Mesendoderm (in vitro differentiated cells): Measurements from ENCODE around the gene NEIL1. TPM values are rescaled to one million over a fixed set of nuclear protein-coding genes. Genes with fewer than 3 reads are reported as not detected.
"Not testable (repeated sequence)": the region's sequence is repeated elsewhere in the genome, so short reads cannot be mapped to it uniquely, and the experiment has no call there.

Experiments used
- DNase-seq: peaks from one replicate; pipeline ENCODE4 v3.0.0; 2013
- H2AK5ac ChIP-seq: 2 replicates; pipeline ENCODE4 v1.6.1; 2013; ENCODE audit warnings: low read length, inconsistent platforms
- H2BK120ac ChIP-seq: 2 replicates; pipeline ENCODE4 v1.6.1; 2013; ENCODE audit warnings: low read depth, mild to moderate bottlenecking, low read length, moderate library complexity, mixed read lengths
- H2BK15ac ChIP-seq: replicated peaks from 2 replicates; pipeline ENCODE4 v1.6.1; 2013; ENCODE audit warnings: low read depth, mild to moderate bottlenecking, moderate library complexity
- H2BK5ac ChIP-seq: 2 replicates; pipeline ENCODE4 v1.6.1; 2013; ENCODE audit warnings: low read length, inconsistent platforms
- H3K18ac ChIP-seq: 2 replicates; pipeline ENCODE4 v1.6.1; 2013; ENCODE audit warnings: mild to moderate bottlenecking, low read length, mixed read lengths
- H3K23ac ChIP-seq: one replicate; pipeline ENCODE4 v1.6.1; 2013; ENCODE audit warnings: low read length
- H3K27ac ChIP-seq: 2 replicates; pipeline ENCODE4 v1.5.1; 2013; ENCODE audit warnings: low read depth, mild to moderate bottlenecking, inconsistent platforms, low read length, moderate library complexity
- H3K27me3 ChIP-seq: 2 replicates; pipeline ENCODE4 v1.6.1; 2013; ENCODE audit warnings: low read length, control low read depth, mild to moderate bottlenecking, inconsistent platforms; ENCODE audit not compliant: insufficient read depth, poor library complexity
- H3K36me3 ChIP-seq: 2 replicates; pipeline ENCODE4 v1.6.1; 2013; ENCODE audit warnings: low read length, inconsistent platforms; ENCODE audit not compliant: control insufficient read depth, insufficient read depth
- H3K4ac ChIP-seq: one replicate; pipeline ENCODE4 v1.6.1; 2013; ENCODE audit warnings: low read depth, mild to moderate bottlenecking, low read length, moderate library complexity
- H3K4me1 ChIP-seq: 2 replicates; pipeline ENCODE4 v1.6.1; 2013; ENCODE audit warnings: low read depth, low read length, inconsistent platforms; ENCODE audit not compliant: control insufficient read depth
- H3K4me2 ChIP-seq: 2 replicates; pipeline ENCODE4 v1.6.1; 2013; ENCODE audit warnings: low read length
- H3K4me3 ChIP-seq: 2 replicates; pipeline ENCODE4 v1.5.1; 2013; ENCODE audit warnings: mild to moderate bottlenecking, low read length
- H3K56ac ChIP-seq: one replicate; pipeline ENCODE4 v1.6.1; 2013; ENCODE audit warnings: low read length
- H3K79me1 ChIP-seq: 2 replicates; pipeline ENCODE4 v1.6.1; 2013; ENCODE audit warnings: low read length, inconsistent platforms
- H3K79me2 ChIP-seq: 2 replicates; pipeline ENCODE4 v1.6.1; 2013; ENCODE audit warnings: mild to moderate bottlenecking, low read length; ENCODE audit not compliant: control insufficient read depth, insufficient read depth
- H3K9ac ChIP-seq: 2 replicates; pipeline ENCODE4 v1.6.1; 2013; ENCODE audit warnings: low read length, inconsistent platforms
- H4K5ac ChIP-seq: one replicate; pipeline ENCODE4 v1.6.1; 2013; ENCODE audit warnings: low read length
- H4K8ac ChIP-seq: one replicate; pipeline ENCODE4 v1.6.1; 2013; ENCODE audit warnings: low read depth, mild to moderate bottlenecking, control low read depth, low read length, moderate library complexity
- WGBS: extraction: QIAGEN DNeasy Blood & Tissue Kit; methylation state at CpG from one replicate; pipeline ENCODE4 v1.1.7; 2013; ENCODE audit warnings: low lambda C conversion rate, missing lambda C conversion rate; ENCODE audit not compliant: insufficient coverage; ENCODE audit errors: extremely low coverage; 5-methylcytosine and 5-hydroxymethylcytosine counted together
- polyA plus RNA-seq, 2 experiments: library from polyadenylated mRNA; stranded (reverse); fragments of 200-250 nt; gene quantifications; one replicate each; pipeline ENCODE4 v1.2.3, GENCODE V29; 2013

Gene NEIL1, protein sequence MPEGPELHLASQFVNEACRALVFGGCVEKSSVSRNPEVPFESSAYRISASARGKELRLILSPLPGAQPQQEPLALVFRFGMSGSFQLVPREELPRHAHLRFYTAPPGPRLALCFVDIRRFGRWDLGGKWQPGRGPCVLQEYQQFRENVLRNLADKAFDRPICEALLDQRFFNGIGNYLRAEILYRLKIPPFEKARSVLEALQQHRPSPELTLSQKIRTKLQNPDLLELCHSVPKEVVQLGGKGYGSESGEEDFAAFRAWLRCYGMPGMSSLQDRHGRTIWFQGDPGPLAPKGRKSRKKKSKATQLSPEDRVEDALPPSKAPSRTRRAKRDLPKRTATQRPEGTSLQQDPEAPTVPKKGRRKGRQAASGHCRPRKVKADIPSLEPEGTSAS
- 1.5 TPM for polyA plus RNA-seq (2013, experiment 1 of 2)
- 2.2 TPM for polyA plus RNA-seq (2013, experiment 2 of 2)

DNA sequence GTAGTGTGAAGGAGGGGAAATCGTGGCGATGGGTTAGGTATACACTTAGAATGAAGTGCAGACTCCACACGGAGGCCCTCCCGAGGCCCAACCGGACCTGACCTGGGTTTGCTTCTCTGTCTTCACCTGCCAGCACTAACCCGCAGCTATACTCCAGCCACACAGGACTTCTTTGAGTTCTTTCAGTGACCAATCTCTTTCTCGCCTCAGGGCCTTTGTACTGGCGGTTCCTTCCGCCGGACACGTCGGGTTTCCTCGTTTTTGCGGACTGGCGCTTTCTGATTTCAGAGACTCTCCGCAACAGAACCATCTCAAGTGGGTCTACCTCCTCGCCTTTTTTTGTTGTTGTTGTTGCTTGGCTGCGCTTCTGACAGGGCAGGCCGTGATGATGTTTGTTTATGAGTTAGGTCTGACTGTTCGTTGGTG lies at the start of gene NEIL1:
TSS of gene NEIL1 (plus strand) at position 244 of the 426 bp plus-strand sequence. CDS start 1,867 bp downstream, outside the sequence.
- no peak within 1 kb of the TSS for H4K8ac ChIP-seq
- no peaks in the 10 kb centered on the region for H3K27me3 ChIP-seq
- no peaks in the 10 kb centered on the region for H3K79me1 ChIP-seq
- no peaks in the 10 kb centered on the region for H3K4me1 ChIP-seq
- H2BK15ac ChIP-seq = no peak within 1 kb of the TSS
- peak; percentile 39 for DNase-seq
- H3K36me3 ChIP-seq = no peaks in the 10 kb centered on the region
- H3K56ac ChIP-seq = peak within 1 kb of the TSS; percentile 87
- peak within 1 kb of the TSS; percentile 31 for H3K18ac ChIP-seq
- H3K79me2 ChIP-seq = no peaks in the 10 kb centered on the region
- no CpG with 5 or more reads among the region's 20 CpGs for WGBS
- no peak within 1 kb of the TSS for H3K4ac ChIP-seq
- peak within 1 kb of the TSS; percentile 80 for H3K9ac ChIP-seq
- H3K27ac ChIP-seq = no peak within 1 kb of the TSS
- H3K4me2 ChIP-seq = peak within 1 kb of the TSS; percentile 83
- peak within 1 kb of the TSS; percentile 71 for H3K4me3 ChIP-seq
- no peak within 1 kb of the TSS for H4K5ac ChIP-seq
- no peak within 1 kb of the TSS for H2AK5ac ChIP-seq
- no peak within 1 kb of the TSS for H2BK120ac ChIP-seq
- H2BK5ac ChIP-seq = no peak within 1 kb of the TSS
- peak within 1 kb of the TSS; percentile 74 for H3K23ac ChIP-seq

DNA sequence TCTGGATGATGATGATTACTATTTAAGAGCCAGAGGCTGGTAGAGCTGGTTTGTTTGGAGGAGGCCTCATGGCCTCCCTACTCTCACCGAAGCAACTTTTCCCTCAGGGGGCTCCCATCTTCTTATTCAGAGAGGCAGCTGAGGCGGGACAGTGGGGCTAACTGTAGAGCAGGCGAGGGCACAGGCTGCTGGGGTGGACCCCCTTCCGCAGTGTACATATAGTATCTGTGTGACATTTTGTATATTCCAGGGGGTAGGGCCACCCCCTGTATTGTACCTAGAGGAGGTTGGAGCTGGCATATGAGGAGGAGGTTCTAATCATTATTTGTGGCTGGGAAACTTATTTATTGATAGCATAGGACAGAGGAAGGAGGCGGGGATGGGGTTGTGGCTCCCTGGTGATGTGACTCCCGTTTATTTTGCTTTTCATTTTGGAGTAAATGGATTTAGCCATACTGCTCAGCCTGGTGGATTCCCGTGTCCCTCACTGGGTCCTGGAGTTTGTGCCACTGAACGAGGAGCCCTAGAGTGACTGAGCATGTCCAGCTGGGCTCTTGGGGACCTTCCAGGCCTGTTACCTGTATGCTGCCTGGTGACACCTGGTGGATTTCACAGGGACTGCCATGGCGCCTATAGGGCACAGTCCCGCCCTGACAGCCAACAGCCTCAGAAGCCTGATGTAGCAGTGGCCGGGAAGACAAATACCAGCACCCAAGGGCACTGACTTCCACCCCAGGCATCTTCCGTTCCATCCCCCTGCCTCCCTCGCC lies 48.1 kb upstream of the NEIL1 start:
- not testable (repeated sequence) for H3K27ac ChIP-seq, H3K56ac ChIP-seq, H3K4ac ChIP-seq, H3K79me2 ChIP-seq, DNase-seq, H3K79me1 ChIP-seq, H3K23ac ChIP-seq, H4K5ac ChIP-seq, H3K4me3 ChIP-seq, H3K18ac ChIP-seq, H4K8ac ChIP-seq, H3K36me3 ChIP-seq, H3K4me1 ChIP-seq, H2BK15ac ChIP-seq, H3K9ac ChIP-seq, H2BK120ac ChIP-seq, H2AK5ac ChIP-seq, H2BK5ac ChIP-seq, H3K4me2 ChIP-seq, H3K27me3 ChIP-seq
- WGBS = no CpG with 5 or more reads among the region's 13 CpGs

DNA sequence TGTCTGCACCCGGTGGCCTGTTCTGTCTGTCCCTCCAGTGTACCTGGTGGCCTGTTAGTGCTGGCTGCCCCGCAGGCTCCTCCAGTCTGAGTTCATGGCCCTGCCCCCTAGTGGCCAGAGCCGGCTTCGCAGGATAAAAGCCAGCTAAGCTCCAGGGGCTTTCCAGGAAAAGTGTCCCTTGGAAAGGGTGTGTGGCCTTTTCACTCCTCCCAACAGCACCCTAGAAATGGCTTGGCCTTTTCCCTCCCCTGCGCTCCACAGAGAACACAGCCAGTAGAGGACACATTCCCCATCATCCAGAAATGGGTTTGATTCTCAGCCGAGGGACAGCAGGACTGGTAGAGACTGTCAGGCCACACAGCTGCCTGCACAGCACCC lies 47.5 kb upstream of the NEIL1 start:
- WGBS = no CpG with 5 or more reads among the region's 6 CpGs
- H3K9ac ChIP-seq, H3K23ac ChIP-seq, H2AK5ac ChIP-seq, H2BK5ac ChIP-seq, H3K18ac ChIP-seq, H3K4me2 ChIP-seq, H3K79me2 ChIP-seq, DNase-seq, H3K4me1 ChIP-seq, H3K79me1 ChIP-seq, H3K4me3 ChIP-seq, H3K56ac ChIP-seq, H4K5ac ChIP-seq, H2BK120ac ChIP-seq, H4K8ac ChIP-seq, H3K4ac ChIP-seq, H2BK15ac ChIP-seq, H3K36me3 ChIP-seq, H3K27me3 ChIP-seq, H3K27ac ChIP-seq: not testable (repeated sequence)

DNA sequence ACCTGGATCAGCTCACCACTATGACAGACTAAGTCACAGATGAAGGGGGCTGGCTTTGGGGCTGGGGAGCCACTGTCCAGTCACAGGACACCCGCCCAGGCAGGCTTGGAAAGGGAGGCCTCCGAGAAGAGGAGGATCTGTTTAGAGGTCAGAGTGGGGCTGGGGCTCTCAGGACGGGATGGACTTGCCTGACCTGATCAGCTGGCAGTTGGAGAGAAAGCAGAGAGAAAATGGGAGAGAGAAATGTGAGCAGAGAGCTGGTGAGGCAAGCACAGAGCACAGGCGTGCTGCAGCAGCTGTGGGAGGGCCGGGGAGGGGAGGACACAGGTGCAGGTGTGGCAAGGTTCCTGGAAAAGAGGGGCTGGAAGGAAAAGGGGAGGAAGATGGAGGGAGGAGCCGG lies 46.8 kb upstream of the NEIL1 start:
- not testable (repeated sequence) for H3K4ac ChIP-seq, H3K23ac ChIP-seq, H3K9ac ChIP-seq, H3K4me1 ChIP-seq, H4K5ac ChIP-seq, H3K79me1 ChIP-seq, H3K4me2 ChIP-seq, H3K79me2 ChIP-seq, H3K27me3 ChIP-seq, H2BK15ac ChIP-seq, H3K36me3 ChIP-seq, H3K27ac ChIP-seq, H4K8ac ChIP-seq, H3K18ac ChIP-seq, H2AK5ac ChIP-seq, H2BK5ac ChIP-seq, H3K4me3 ChIP-seq, H2BK120ac ChIP-seq, H3K56ac ChIP-seq, DNase-seq
- WGBS = no CpG with 5 or more reads among the region's 6 CpGs

DNA sequence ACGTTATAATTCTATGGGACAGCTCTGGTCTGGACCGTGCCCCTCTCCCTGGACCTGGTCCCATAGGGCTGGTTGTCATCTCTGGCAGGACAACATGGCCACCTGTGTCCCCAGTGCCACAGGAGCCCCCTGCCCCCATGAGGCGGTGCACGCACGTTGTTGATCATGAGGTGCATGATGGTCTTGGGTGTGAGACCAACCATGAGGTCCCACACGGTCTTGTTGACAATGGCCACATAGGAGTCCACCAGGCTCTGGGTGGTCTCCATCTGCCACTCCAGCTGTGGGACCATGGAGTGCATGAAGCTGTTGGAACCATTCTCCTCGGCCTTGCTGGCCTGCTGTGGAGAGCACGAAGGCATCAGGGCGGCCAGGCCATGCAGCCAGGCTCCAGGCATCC lies 44.5 kb upstream of the NEIL1 start:
- Histone ChIP-seq H3K27me3 (no peaks in the 10 kb centered on the region), H3K4me1 (no peaks in the 10 kb centered on the region), H3K23ac (no peak overlapping the region), H2BK15ac (no peak overlapping the region), H3K27ac (no peak overlapping the region), H3K9ac (no peak overlapping the region), H3K36me3 (no peaks in the 10 kb centered on the region), H3K4me2 (no peak overlapping the region), H3K18ac (no peak overlapping the region), H3K56ac (no peak overlapping the region), H2BK120ac (no peak overlapping the region), H3K4ac (no peak overlapping the region), H2AK5ac (no peak overlapping the region), H3K4me3 (no peak overlapping the region), H4K5ac (no peak overlapping the region), H4K8ac (no peak overlapping the region), H3K79me1 (no peaks in the 10 kb centered on the region), H2BK5ac (no peak overlapping the region), H3K79me2 (no peaks in the 10 kb centered on the region)
- no CpG with 5 or more reads among the region's 9 CpGs for WGBS
- DNase-seq = no peak
